ENCODE data around the gene NLRP4. TPM values are rescaled to one million over a fixed set of nuclear protein-coding genes. Genes with fewer than 3 reads are reported as not detected.

NLRP4 gene
- total and polyA plus RNA-seq, 2 of the 8 experiments (the other 6 are each of a cell fraction or from before 2014, with no cell fraction given), result not detected

GRCh38 chr19:55858969-55859368 is 22.6 kb downstream of the NLRP4 start:
- H3K4ac ChIP-seq (replicated peaks; ENCODE audit: insufficient read length, low read depth, low read length), result no peak overlapping the region
- 56% methylated on average over 5 of the region's 5 CpGs; no CpG with 5 or more reads in 1 of the 2 experiments for WGBS, 2 experiments (ENCODE audit: extremely low coverage in 1 of 2, insufficient coverage in 1 of 2, insufficient read length in 1 of 2, insufficient replicate concordance in 2 of 2, low coverage in 1 of 2, low lambda C conversion rate in 2 of 2, missing lambda C conversion rate in 1 of 2)
- no peak overlapping the region for H4K91ac ChIP-seq (replicated peaks; ENCODE audit: insufficient read length, low read length)
- no peaks in the 10 kb centered on the region for H3K23me2 ChIP-seq (ENCODE audit: low read depth, low read length)
- H2BK120ac ChIP-seq (replicated peaks; ENCODE audit: low read depth, low read length), result no peak overlapping the region
- no peak overlapping the region for H2BK15ac ChIP-seq (ENCODE audit: low read length)
- no peak overlapping the region for H2BK5ac ChIP-seq (ENCODE audit: low read depth, low read length)
- H3K18ac ChIP-seq (ENCODE audit: extremely low read depth, low read length), result no peak overlapping the region
- H3K36me3 ChIP-seq (ENCODE audit: control insufficient read depth in 2 of 4, insufficient read depth in 4 of 4, low read length in 3 of 4), result no peaks in the 10 kb centered on the region
- no peak overlapping the region for H3K4me3 ChIP-seq (ENCODE audit: extremely low read depth in 1 of 4, insufficient read depth in 2 of 4, low read depth in 3 of 4, low read length in 4 of 4)
- no peaks in the 10 kb centered on the region for H3K27me3 ChIP-seq (replicated peaks in 1 of 4; ENCODE audit: control insufficient read depth in 3 of 4, extremely low read depth in 1 of 4, insufficient read depth in 3 of 4, low read length in 3 of 4)
- H3K56ac ChIP-seq (replicated peaks; ENCODE audit: insufficient read length, low read depth, low read length), result no peak overlapping the region
- H3K79me1 ChIP-seq (ENCODE audit: low read depth, low read length), result no peaks in the 10 kb centered on the region
- H2BK20ac ChIP-seq (ENCODE audit: low read length), result no peak overlapping the region
- H3K9ac ChIP-seq (replicated peaks in 1 of 4; ENCODE audit: extremely low read depth in 1 of 4, low read depth in 3 of 4, low read length in 3 of 4), result no peak overlapping the region
- no peak overlapping the region for H3K23ac ChIP-seq (ENCODE audit: insufficient read length)
- H3K27ac ChIP-seq (ENCODE audit: low read depth, low read length), result no peak overlapping the region
- peaks cover 69 to 90% of the 10 kb centered on the region in 2 experiments for H3K9me3 ChIP-seq (ENCODE audit: insufficient read depth in 2 of 2, low read depth in 1 of 2, low read length in 1 of 2)
- no peak overlapping the region for H4K8ac ChIP-seq (ENCODE audit: extremely low read depth, insufficient read depth, low read length)
- H3K4me1 ChIP-seq (replicated peaks in 1 of 4; ENCODE audit: control insufficient read depth in 3 of 4, insufficient read depth in 4 of 4, low read length in 3 of 4), result no peaks in the 10 kb centered on the region
- H2AFZ ChIP-seq (ENCODE audit: low read length), result no peak overlapping the region
- H2AK5ac ChIP-seq (ENCODE audit: low read depth, low read length), result no peak overlapping the region
- no peak for TF ChIP-seq SP2 (IDR thresholded peaks at IDR 0.05; ENCODE audit: low read length)
- no peak for TF ChIP-seq SIN3A (conservative IDR thresholded peaks at IDR 0.05 in 1 of 2, IDR thresholded peaks at IDR 0.05 in 1 of 2; ENCODE audit: low read depth in 1 of 2, low read length in 2 of 2)
- TF ChIP-seq ASH2L (IDR thresholded peaks at IDR 0.05; ENCODE audit: low read length), result no peak
- TF ChIP-seq RAD21 (IDR thresholded peaks at IDR 0.05 in 1 of 2, conservative IDR thresholded peaks at IDR 0.05 in 1 of 2; ENCODE audit: low read depth in 2 of 2, low read length in 2 of 2), result no peak
- no peak overlapping the region for H3K4me2 ChIP-seq (ENCODE audit: insufficient read depth in 1 of 2, low read depth in 2 of 2, low read length in 2 of 2)
- DNase-seq (ENCODE audit: low read depth in 1 of 2, low spot score in 2 of 2) (no peak), FAIRE-seq (no peak)
- ChIA-PET CTCF (ENCODE audit: partially characterized antibody) (no interaction called here), POLR2A (ENCODE audit: partially characterized antibody) (no interaction called here)
- no peak overlapping the region for H2BK12ac ChIP-seq (ENCODE audit: low read depth, low read length)
- no peaks in the 10 kb centered on the region for H4K20me1 ChIP-seq (replicated peaks in 1 of 2; ENCODE audit: control insufficient read depth in 1 of 2, insufficient read depth in 2 of 2, low read length in 2 of 2)
- no peaks in the 10 kb centered on the region for H3K79me2 ChIP-seq (ENCODE audit: control insufficient read depth in 1 of 2, insufficient read depth in 2 of 2, low read length in 2 of 2)
- no peak overlapping the region for H4K5ac ChIP-seq (ENCODE audit: insufficient read length, low read depth, low read length)
- no peak overlapping the region for H3K14ac ChIP-seq (ENCODE audit: insufficient read length)

All from H1 (cell line).